HG02938 (cell line): ENCODE data around the gene PTOV1.
A peak's percentile ranks its signal among the peaks of the same experiment; 100 is the strongest.

Source experiments
- ATAC-seq: cut with Tn5 transposase; IDR thresholded peaks from one replicate; pipeline ENCODE4 v1.9.1; 2021; ENCODE audit warnings: mild to moderate bottlenecking, moderate library complexity; ENCODE audit not compliant: unreplicated experiment

Gene PTOV1

GRCh38 chr19:49858088-49858985 is 7.4 kb downstream of the PTOV1 start:
- ATAC-seq: no peak

GRCh38 chr19:49859682-49860335 is 8.8 kb downstream of the PTOV1 start:
- ATAC-seq: no peak

- ATAC-seq: no peak
Measured at GRCh38 chr19:49860336-49861102, 9.6 kb downstream of the PTOV1 start.

GRCh38 chr19:49861107-49861506 is 10.1 kb downstream of the PTOV1 start:
- no peak for ATAC-seq

GRCh38 chr19:49861541-49862378 is 10.8 kb downstream of the PTOV1 start:
- ATAC-seq: no peak

- ATAC-seq: no peak
Measured at GRCh38 chr19:49862391-49863253, 11.7 kb downstream of the PTOV1 start.

GRCh38 chr19:49863254-49863934 is 12.4 kb downstream of the PTOV1 start:
- ATAC-seq: no peak

GRCh38 chr19:49863935-49864320 is 13.0 kb downstream of the PTOV1 start:
- ATAC-seq: no peak

- no peak for ATAC-seq
Measured at GRCh38 chr19:49864890-49865289, 13.9 kb downstream of the PTOV1 start.

GRCh38 chr19:49866933-49867782 is 16.2 kb downstream of the PTOV1 start, which contains the start of gene PNKP:
PNKP (minus strand) TSS chr19:49867576; CDS start chr19:49867204, 372 bp downstream.
- peak; percentile 37 for ATAC-seq

GRCh38 chr19:49869009-49869483 is 18.1 kb downstream of the PTOV1 start:
- no peak for ATAC-seq

- ATAC-seq: peak; percentile 74
Measured at GRCh38 chr19:49869484-49870308, 18.7 kb downstream of the PTOV1 start.

- no peak for ATAC-seq
Measured at GRCh38 chr19:49870309-49870901, 19.4 kb downstream of the PTOV1 start.

GRCh38 chr19:49871349-49871985 is 20.5 kb downstream of the PTOV1 start:
- ATAC-seq: no peak

- ATAC-seq: no peak
Measured at GRCh38 chr19:49872245-49873128, 21.5 kb downstream of the PTOV1 start.
